Upper lobe of right lung (tissue), 1 donor: ENCODE measurements around the gene VPS18. TPM values are rescaled to one million over a fixed set of nuclear protein-coding genes. Genes with fewer than 3 reads are reported as not detected.

ENCODE experiments used
- ATAC-seq: fragments of 200-7000 bp; cut with Tn5 transposase; one replicate; pipeline ENCODE4 v1.9.1; 2020; ENCODE audit warnings: mild to moderate bottlenecking, moderate library complexity
- DNase-seq: peaks from one replicate; pipeline ENCODE4 v3.0.0-alpha.2; 2020
- H3K27ac ChIP-seq: fragments of 200-600 bp; one replicate; pipeline ENCODE4 v1.8.0; 2022
- H3K27me3 ChIP-seq: fragments of 200-600 bp; one replicate; pipeline ENCODE4 v1.8.0; 2022; ENCODE audit warnings: mild to moderate bottlenecking
- H3K36me3 ChIP-seq: fragments of 200-600 bp; one replicate; pipeline ENCODE4 v1.8.0; 2022
- H3K4me1 ChIP-seq: fragments of 200-600 bp; one replicate; pipeline ENCODE4 v1.8.0; 2022
- H3K4me3 ChIP-seq: fragments of 200-600 bp; one replicate; pipeline ENCODE4 v1.8.0; 2022; ENCODE audit warnings: mild to moderate bottlenecking
- H3K9me3 ChIP-seq: fragments of 200-600 bp; one replicate; pipeline ENCODE4 v1.8.0; 2022
- intact Hi-C: fragments of 100-400 bp; cut with DNase I; formaldehyde crosslinking; loops from one replicate; pipeline ENCODE4 v1.11.0; 2022
- total RNA-seq: library from RNA; stranded (reverse); fragmentation: NEBNext Ultra II Directional; extraction: Animal tissue kit (Norgen Biotek cat#: 25700); gene quantifications from one replicate; pipeline ENCODE4 v1.2.1, GENCODE V29; 2021
- TF ChIP-seq, protein P1 (sequence below): fragments of 200-600 bp; IDR thresholded peaks from one replicate; pipeline ENCODE4 v1.8.0; 2022; ENCODE audit warnings: antibody characterized with exemption
- donor health status: DM: no; HTN: yes; CAD: no; lungs with severe emphysema.

Gene VPS18
- total RNA-seq, 1 donor from 2014 or later, result 24.5 TPM

DNA sequence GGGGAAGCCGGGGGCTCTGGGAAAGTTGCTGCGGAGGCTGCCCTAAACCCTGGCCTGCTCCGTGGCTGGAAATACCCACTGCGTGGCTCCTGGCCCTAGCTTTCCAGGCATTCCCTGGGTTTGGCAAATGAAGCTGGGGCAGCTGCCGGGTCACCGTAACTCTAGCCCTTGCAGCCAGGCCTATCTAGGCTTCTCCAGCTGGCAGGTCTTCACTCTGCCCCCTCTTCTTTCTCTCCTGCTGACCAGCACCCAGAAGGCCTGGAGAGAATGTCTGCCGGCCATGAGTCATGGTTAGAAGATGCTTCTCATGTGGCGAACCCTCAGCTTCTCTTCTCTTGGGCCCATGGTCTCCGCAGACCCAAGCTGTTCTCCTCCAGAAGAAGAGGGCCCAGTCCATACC, 29.3 kb downstream of the VPS18 start:
- intact Hi-C loops, result no loop called here
- no peak overlapping the region for H3K27ac ChIP-seq

DNA sequence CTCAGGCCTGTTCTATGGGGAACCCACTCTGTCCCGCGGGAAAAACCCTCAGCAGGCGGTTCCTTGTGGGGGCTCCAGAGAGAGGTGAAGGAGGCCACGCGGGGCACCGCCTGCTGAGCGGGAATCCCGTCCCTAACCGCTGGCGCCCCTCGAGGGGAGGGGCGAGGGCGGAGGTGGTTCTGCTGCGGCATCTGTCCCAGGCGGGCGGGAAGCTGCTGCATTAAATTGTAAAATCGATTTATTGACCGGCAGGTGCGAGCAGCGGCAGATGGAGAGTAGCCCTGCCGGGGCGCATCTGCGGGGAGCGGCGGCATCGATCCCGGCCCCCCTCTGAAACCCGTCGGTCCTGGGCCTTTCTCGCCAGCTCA, 31.2 kb downstream of the VPS18 start:
- H3K4me1 ChIP-seq, result peaks cover 45% of the 10 kb centered on the region
- ATAC-seq (no peak), DNase-seq (no peak)
- no peak overlapping the region for H3K4me3 ChIP-seq
- intact Hi-C loops, result no loop called here
- H3K9me3 ChIP-seq, result no peaks in the 10 kb centered on the region
- H3K27me3 ChIP-seq, result peaks cover 44% of the 10 kb centered on the region
- no peak overlapping the region for H3K27ac ChIP-seq
- TF ChIP-seq, protein P1, sequence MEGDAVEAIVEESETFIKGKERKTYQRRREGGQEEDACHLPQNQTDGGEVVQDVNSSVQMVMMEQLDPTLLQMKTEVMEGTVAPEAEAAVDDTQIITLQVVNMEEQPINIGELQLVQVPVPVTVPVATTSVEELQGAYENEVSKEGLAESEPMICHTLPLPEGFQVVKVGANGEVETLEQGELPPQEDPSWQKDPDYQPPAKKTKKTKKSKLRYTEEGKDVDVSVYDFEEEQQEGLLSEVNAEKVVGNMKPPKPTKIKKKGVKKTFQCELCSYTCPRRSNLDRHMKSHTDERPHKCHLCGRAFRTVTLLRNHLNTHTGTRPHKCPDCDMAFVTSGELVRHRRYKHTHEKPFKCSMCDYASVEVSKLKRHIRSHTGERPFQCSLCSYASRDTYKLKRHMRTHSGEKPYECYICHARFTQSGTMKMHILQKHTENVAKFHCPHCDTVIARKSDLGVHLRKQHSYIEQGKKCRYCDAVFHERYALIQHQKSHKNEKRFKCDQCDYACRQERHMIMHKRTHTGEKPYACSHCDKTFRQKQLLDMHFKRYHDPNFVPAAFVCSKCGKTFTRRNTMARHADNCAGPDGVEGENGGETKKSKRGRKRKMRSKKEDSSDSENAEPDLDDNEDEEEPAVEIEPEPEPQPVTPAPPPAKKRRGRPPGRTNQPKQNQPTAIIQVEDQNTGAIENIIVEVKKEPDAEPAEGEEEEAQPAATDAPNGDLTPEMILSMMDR, result no peak
- no peaks in the 10 kb centered on the region for H3K36me3 ChIP-seq

More for the DNA sequence above, 29.3 kb downstream of the VPS18 start:
- Histone ChIP-seq H3K9me3 (no peaks in the 10 kb centered on the region), H3K27me3 (peaks cover 33% of the 10 kb centered on the region), H3K4me3 (no peak overlapping the region), H3K4me1 (peaks cover 27% of the 10 kb centered on the region), H3K36me3 (no peaks in the 10 kb centered on the region)
- no peak for DNase-seq
- no peak for ATAC-seq
- TF ChIP-seq, protein P1, result no peak

DNA sequence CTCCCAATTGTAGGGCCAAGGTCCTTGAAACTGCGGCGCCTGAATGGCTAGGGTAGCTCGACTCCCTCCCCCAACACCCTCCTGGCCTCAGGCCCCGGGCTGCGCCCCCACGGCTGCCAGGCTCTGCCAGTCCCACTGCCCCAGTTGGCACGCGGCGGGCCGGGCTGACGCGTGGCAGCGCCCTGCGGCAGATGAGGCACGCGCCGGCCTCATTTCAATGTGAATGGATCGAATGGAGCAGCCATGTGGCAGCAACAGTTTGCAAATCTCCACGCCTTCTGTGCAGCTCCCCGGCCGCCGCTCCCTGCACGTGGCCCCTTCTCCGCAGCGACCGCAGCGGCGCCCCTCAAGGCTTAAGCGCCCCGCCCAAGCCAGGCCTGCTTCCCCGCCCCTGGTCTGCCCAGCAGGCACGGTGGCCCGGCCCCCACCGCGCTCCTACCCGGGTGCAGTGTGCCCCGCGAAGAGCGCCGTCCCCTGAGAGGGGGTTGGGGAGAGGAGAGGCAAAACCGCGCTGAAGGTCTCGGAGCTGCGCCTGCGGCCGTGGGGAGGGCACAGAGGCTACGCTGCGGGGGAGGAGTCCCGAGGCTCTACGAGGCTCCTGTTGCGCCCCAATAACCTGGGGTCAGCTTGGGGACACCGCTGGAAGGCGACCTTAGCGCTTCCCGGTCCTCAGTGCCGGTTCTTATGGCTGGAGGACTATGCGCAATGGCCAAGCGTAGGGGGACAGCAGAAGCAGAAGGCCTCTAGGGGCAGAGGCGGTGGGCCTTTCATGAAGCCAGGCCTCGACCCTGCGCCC, 31.8 kb downstream of the VPS18 start:
- Histone ChIP-seq H3K36me3 (no peaks in the 10 kb centered on the region), H3K9me3 (no peaks in the 10 kb centered on the region), H3K4me3 (peak overlapping the region; percentile 25), H3K4me1 (peaks cover 51% of the 10 kb centered on the region), H3K27ac (no peak overlapping the region), H3K27me3 (peaks cover 44% of the 10 kb centered on the region)
- intact Hi-C loops, result no loop called here
- TF ChIP-seq, protein P1, result no peak
- ATAC-seq, result no peak
- DNase-seq, result no peak

DNA sequence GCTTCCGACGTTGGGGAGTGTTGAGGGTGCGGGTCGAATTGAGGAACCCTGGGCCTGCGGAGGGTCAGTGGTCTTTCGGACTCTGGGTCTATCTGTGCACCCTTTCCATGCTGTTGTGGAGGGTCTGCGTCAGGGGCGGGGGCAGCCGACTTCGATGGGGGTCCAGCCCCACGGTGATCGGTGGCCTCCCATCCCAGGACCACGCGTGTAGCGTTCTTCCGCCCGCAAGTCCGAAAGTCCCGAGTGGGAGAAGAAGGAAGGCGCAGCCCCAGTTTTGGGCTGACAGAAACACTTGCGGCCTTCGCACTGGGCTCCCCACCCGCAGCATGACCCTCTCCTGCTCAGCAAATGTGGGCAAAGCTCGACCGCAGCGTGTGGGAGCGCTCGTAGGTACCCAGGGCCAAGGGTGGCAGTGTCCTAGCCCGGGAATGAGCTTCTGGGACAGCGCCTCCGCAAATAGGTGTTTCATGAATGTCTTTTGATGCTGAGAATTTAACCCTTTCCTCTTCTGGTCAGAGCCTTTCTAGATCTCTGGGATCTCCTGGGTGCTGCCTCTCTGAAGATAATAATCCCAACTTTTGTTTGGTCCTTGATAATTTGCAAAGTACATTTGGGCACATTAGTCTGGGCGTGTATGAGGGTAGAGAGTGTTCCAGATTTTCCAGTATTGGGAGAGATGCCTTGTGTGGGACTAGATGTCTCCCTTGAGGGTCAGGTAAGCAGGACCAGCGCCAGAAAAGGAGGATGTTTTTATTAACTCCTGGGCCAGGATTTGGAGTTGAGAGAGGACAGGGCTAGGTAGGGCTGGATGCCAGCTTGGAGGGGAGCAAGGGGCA, 32.6 kb downstream of the VPS18 start:
- intact Hi-C loops, result no loop called here
- H3K36me3 ChIP-seq, result no peaks in the 10 kb centered on the region
- no peak overlapping the region for H3K27ac ChIP-seq
- peaks cover 53% of the 10 kb centered on the region for H3K27me3 ChIP-seq
- DNase-seq (no peak), ATAC-seq (no peak)
- H3K4me1 ChIP-seq, result peaks cover 53% of the 10 kb centered on the region
- TF ChIP-seq, protein P1, result no peak
- peak overlapping the region; percentile 25 for H3K4me3 ChIP-seq
- H3K9me3 ChIP-seq, result no peaks in the 10 kb centered on the region

DNA sequence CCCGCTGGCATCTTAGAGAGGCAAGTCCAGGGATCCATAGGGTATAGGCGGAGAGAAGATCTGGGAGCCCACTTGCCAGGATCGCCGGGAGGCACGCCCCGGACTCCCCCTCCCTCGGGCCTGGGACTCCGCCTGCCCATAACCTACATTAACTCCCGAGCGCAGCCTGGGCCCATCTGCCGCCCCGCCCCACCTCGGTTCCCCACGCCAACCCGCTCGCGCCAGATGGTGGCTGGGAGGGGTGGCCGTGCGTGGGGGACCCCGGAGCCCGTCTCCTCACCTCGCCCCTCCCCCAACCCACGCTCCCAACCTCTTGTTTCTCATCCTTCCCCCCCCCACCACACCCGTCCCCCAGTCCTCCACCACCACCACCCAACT, 33.2 kb downstream of the VPS18 start:
- Histone ChIP-seq H3K9me3 (no peaks in the 10 kb centered on the region), H3K27ac (no peak overlapping the region), H3K36me3 (no peaks in the 10 kb centered on the region), H3K4me3 (peak overlapping the region; percentile 63), H3K27me3 (peaks cover 57% of the 10 kb centered on the region), H3K4me1 (peaks cover 53% of the 10 kb centered on the region)
- ATAC-seq, result no peak
- TF ChIP-seq, protein P1, result no peak
- intact Hi-C loops, result no loop called here
- no peak for DNase-seq
